ENCODE results near the gene RBPJ.
"Not testable (repeated sequence)": the region's sequence is repeated elsewhere in the genome, so short reads cannot be mapped to it uniquely, and the experiment has no call there.

The RBPJ gene

GRCh38 chr4:26303008-26303407 lies 17.8 kb upstream of the RBPJ start:
- Histone ChIP-seq H3K27ac (ENCODE audit: low read depth, low read length) (no peak overlapping the region), H3K9me3 (ENCODE audit: insufficient read depth, low read depth, low read length) (no peaks in the 10 kb centered on the region), H3K9ac (ENCODE audit: low read depth, low read length) (no peak overlapping the region), H3K27me3 (ENCODE audit: insufficient read depth, low read length) (no peaks in the 10 kb centered on the region), H3K4me3 (ENCODE audit: low read length) (no peak overlapping the region), H3K4me1 (ENCODE audit: insufficient read depth, low read length) (peaks cover 31% of the 10 kb centered on the region), H3K36me3 (ENCODE audit: insufficient read depth, low read length) (no peaks in the 10 kb centered on the region)
- WGBS, result 94% methylated on average over 4 of the region's 4 CpGs

GRCh38 chr4:26307037-26307800 lies 13.6 kb upstream of the RBPJ start:
- H3K4me3 ChIP-seq (ENCODE audit: low read length), result no peak overlapping the region
- WGBS, result 93% methylated on average over 5 of the region's 6 CpGs
- H3K27me3 ChIP-seq (ENCODE audit: insufficient read depth, low read length), result no peaks in the 10 kb centered on the region
- no peaks in the 10 kb centered on the region for H3K4me1 ChIP-seq (ENCODE audit: insufficient read depth, low read length)
- no peak overlapping the region for H3K9ac ChIP-seq (ENCODE audit: low read depth, low read length)
- no peaks in the 10 kb centered on the region for H3K36me3 ChIP-seq (ENCODE audit: insufficient read depth, low read length)
- no peak overlapping the region for H3K27ac ChIP-seq (ENCODE audit: low read depth, low read length)
- no peaks in the 10 kb centered on the region for H3K9me3 ChIP-seq (ENCODE audit: insufficient read depth, low read depth, low read length)

- Histone ChIP-seq H3K27ac (ENCODE audit: low read depth, low read length) (no peak overlapping the region), H3K27me3 (ENCODE audit: insufficient read depth, low read length) (no peaks in the 10 kb centered on the region), H3K9ac (ENCODE audit: low read depth, low read length) (no peak overlapping the region), H3K4me1 (ENCODE audit: insufficient read depth, low read length) (no peaks in the 10 kb centered on the region), H3K4me3 (ENCODE audit: low read length) (no peak overlapping the region), H3K36me3 (ENCODE audit: insufficient read depth, low read length) (no peaks in the 10 kb centered on the region), H3K9me3 (ENCODE audit: insufficient read depth, low read depth, low read length) (no peaks in the 10 kb centered on the region)
These were observed 12.2 kb upstream of the RBPJ start for GRCh38 chr4:26308568-26308967.

GRCh38 chr4:26310264-26310663 lies 10.6 kb upstream of the RBPJ start:
- H3K27ac ChIP-seq (ENCODE audit: low read depth, low read length), result no peak overlapping the region
- H3K4me3 ChIP-seq (ENCODE audit: low read length), result no peak overlapping the region
- no peaks in the 10 kb centered on the region for H3K36me3 ChIP-seq (ENCODE audit: insufficient read depth, low read length)
- no peaks in the 10 kb centered on the region for H3K27me3 ChIP-seq (ENCODE audit: insufficient read depth, low read length)
- H3K4me1 ChIP-seq (ENCODE audit: insufficient read depth, low read length), result no peaks in the 10 kb centered on the region
- 95% methylated on average over 2 of the region's 2 CpGs for WGBS
- no peak overlapping the region for H3K9ac ChIP-seq (ENCODE audit: low read depth, low read length)
- 0 out of 2 replicates have a peak, but pooled peaks cover 8% of the 10 kb centered on the region for H3K9me3 ChIP-seq (ENCODE audit: insufficient read depth, low read depth, low read length)

GRCh38 chr4:26311633-26312032 lies 9.2 kb upstream of the RBPJ start:
- Histone ChIP-seq H3K27ac (ENCODE audit: low read depth, low read length) (no peak overlapping the region), H3K9me3 (ENCODE audit: insufficient read depth, low read depth, low read length) (0 out of 2 replicates have a peak, but pooled peaks cover 15% of the 10 kb centered on the region), H3K9ac (ENCODE audit: low read depth, low read length) (no peak overlapping the region), H3K4me3 (ENCODE audit: low read length) (no peak overlapping the region), H3K36me3 (ENCODE audit: insufficient read depth, low read length) (no peaks in the 10 kb centered on the region), H3K4me1 (ENCODE audit: insufficient read depth, low read length) (no peaks in the 10 kb centered on the region), H3K27me3 (ENCODE audit: insufficient read depth, low read length) (no peaks in the 10 kb centered on the region)

GRCh38 chr4:26315316-26315932 lies 5.4 kb upstream of the RBPJ start:
- H3K4me3 ChIP-seq (ENCODE audit: low read length); H3K4me1 ChIP-seq (ENCODE audit: insufficient read depth, low read length); H3K27ac ChIP-seq (ENCODE audit: low read depth, low read length); H3K9ac ChIP-seq (ENCODE audit: low read depth, low read length); H3K36me3 ChIP-seq (ENCODE audit: insufficient read depth, low read length); H3K27me3 ChIP-seq (ENCODE audit: insufficient read depth, low read length): not testable (repeated sequence)
- H3K9me3 ChIP-seq (ENCODE audit: insufficient read depth, low read depth, low read length), result 0 out of 2 replicates have a peak, but pooled peaks cover 15% of the 10 kb centered on the region
- 97% methylated on average over 8 of the region's 8 CpGs for WGBS

- no peak overlapping the region for H3K27ac ChIP-seq (ENCODE audit: low read depth, low read length)
- peaks cover 1% of the 10 kb centered on the region; the same call in 1 of the 2 replicates for H3K4me1 ChIP-seq (ENCODE audit: insufficient read depth, low read length)
- no peak overlapping the region for H3K9ac ChIP-seq (ENCODE audit: low read depth, low read length)
- H3K27me3 ChIP-seq (ENCODE audit: insufficient read depth, low read length), result no peaks in the 10 kb centered on the region
- 91% methylated on average over 2 of the region's 2 CpGs for WGBS
- H3K36me3 ChIP-seq (ENCODE audit: insufficient read depth, low read length), result no peaks in the 10 kb centered on the region
- H3K4me3 ChIP-seq (ENCODE audit: low read length), result no peak overlapping the region
- 0 out of 2 replicates have a peak, but pooled peaks cover 15% of the 10 kb centered on the region for H3K9me3 ChIP-seq (ENCODE audit: insufficient read depth, low read depth, low read length)
These were observed 3.0 kb upstream of the RBPJ start for GRCh38 chr4:26317766-26318165.

GRCh38 chr4:26319467-26319948 lies 1.3 kb upstream of the RBPJ start:
- H3K27me3 ChIP-seq (ENCODE audit: insufficient read depth, low read length), result no peaks in the 10 kb centered on the region
- WGBS, result under 1% methylated on average over 43 of the region's 43 CpGs
- H3K9me3 ChIP-seq (ENCODE audit: insufficient read depth, low read depth, low read length), result 0 out of 2 replicates have a peak, but pooled peaks cover 11% of the 10 kb centered on the region
- peak overlapping the region; percentile 99 for H3K27ac ChIP-seq (ENCODE audit: low read depth, low read length)
- no peaks in the 10 kb centered on the region for H3K36me3 ChIP-seq (ENCODE audit: insufficient read depth, low read length)
- peaks cover 14% of the 10 kb centered on the region for H3K4me1 ChIP-seq (ENCODE audit: insufficient read depth, low read length)
- H3K4me3 ChIP-seq (ENCODE audit: low read length), result peak overlapping the region; percentile 90
- peak overlapping the region; percentile 94 for H3K9ac ChIP-seq (ENCODE audit: low read depth, low read length)

- Histone ChIP-seq H3K27ac (ENCODE audit: low read depth, low read length) (peak overlapping the region; percentile 99), H3K9me3 (ENCODE audit: insufficient read depth, low read depth, low read length) (0 out of 2 replicates have a peak, but pooled peaks cover 8% of the 10 kb centered on the region), H3K4me1 (ENCODE audit: insufficient read depth, low read length) (peaks cover 18% of the 10 kb centered on the region), H3K27me3 (ENCODE audit: insufficient read depth, low read length) (no peaks in the 10 kb centered on the region), H3K4me3 (ENCODE audit: low read length) (peak overlapping the region; percentile 90), H3K9ac (ENCODE audit: low read depth, low read length) (peak overlapping the region; percentile 94), H3K36me3 (ENCODE audit: insufficient read depth, low read length) (no peaks in the 10 kb centered on the region)
- under 1% methylated on average over 33 of the region's 33 CpGs for WGBS
These were observed 771 bp upstream of the RBPJ start for GRCh38 chr4:26319949-26320537.

- H3K4me3 ChIP-seq (ENCODE audit: low read length), result peak overlapping the region; percentile 90
- no peaks in the 10 kb centered on the region for H3K36me3 ChIP-seq (ENCODE audit: insufficient read depth, low read length)
- H3K27me3 ChIP-seq (ENCODE audit: insufficient read depth, low read length), result no peaks in the 10 kb centered on the region
- H3K4me1 ChIP-seq (ENCODE audit: insufficient read depth, low read length), result peaks cover 33% of the 10 kb centered on the region
- H3K9me3 ChIP-seq (ENCODE audit: insufficient read depth, low read depth, low read length), result no peaks in the 10 kb centered on the region
- WGBS, result under 1% methylated on average over 50 of the region's 52 CpGs
- H3K27ac ChIP-seq (ENCODE audit: low read depth, low read length), result peak overlapping the region; percentile 37; the same call in 1 of the 2 replicates
- H3K9ac ChIP-seq (ENCODE audit: low read depth, low read length), result peak overlapping the region; percentile 94
These were observed 783 bp downstream of the RBPJ start for GRCh38 chr4:26321373-26322221.

Data from HUES64 (cell line).